Body of pancreas (tissue), 4 donors: Measurements from ENCODE around the gene LAIR2. TPM values are rescaled to one million over a fixed set of nuclear protein-coding genes. Genes with fewer than 3 reads are reported as not detected.
A peak's percentile ranks its signal among the peaks of the same experiment; 100 is the strongest.

Experiments used
- ATAC-seq: fragments of 150-250 bp; one replicate; pipeline ENCODE4 v1.9.1; 2016
- DNase-seq, 4 donors: peaks; one replicate each; pipeline ENCODE4 v3.0.0-alpha.2; 2019
- H3K27ac ChIP-seq, 4 donors: fragments of 200-600 bp; sonication (generic); 1 replicate in 3 of 4; 2 replicates in 1 of 4; pipeline versions ENCODE4 v1.5.1 to v1.6.1; 2016 to 2019; ENCODE audit warnings: mild to moderate bottlenecking in 1 of 4, mixed read lengths in 1 of 4, moderate library complexity in 1 of 4
- H3K27me3 ChIP-seq, 2 donors: fragments of 200-600 bp; sonication (generic); one replicate each; pipeline ENCODE4 v1.6.0; 2016; ENCODE audit warnings: mild to moderate bottlenecking in 1 of 2
- H3K36me3 ChIP-seq, 2 donors: fragments of 200-600 bp; sonication (generic); replicated peaks in 1 of 2; 2 replicates each; pipeline ENCODE4 v1.5.1; 2016; ENCODE audit warnings: low read depth in 2 of 2; ENCODE audit not compliant: insufficient read depth in 1 of 2
- H3K4me1 ChIP-seq: fragments of 200-600 bp; sonication (generic); one replicate; pipeline ENCODE4 v1.6.0; 2016
- H3K4me3 ChIP-seq, 2 donors: fragments of 200-600 bp; sonication (generic); 1 replicate in 1 of 2; 2 replicates in 1 of 2; pipeline ENCODE4 v1.5.1; 2016 to 2019
- H3K9me3 ChIP-seq, 3 donors: fragments of 200-600 bp; sonication (generic); 1 replicate in 2 of 3; 2 replicates in 1 of 3; pipeline ENCODE4 v1.5.1; 2016
- CTCF ChIP-seq, 7 experiments: fragments of 450-650 bp in 4 of 7; fragments of 200-600 bp in 3 of 7; sonication (generic) in 3 of 7; IDR thresholded peaks; one replicate each; pipeline ENCODE4 v1.5.1; 2016 to 2019; ENCODE audit warnings: antibody characterized with exemption in 7 of 7
- POLR2A ChIP-seq, 3 donors: fragments of 450-650 bp; IDR thresholded peaks; one replicate each; pipeline ENCODE4 v1.6.1; 2016; ENCODE audit warnings: antibody characterized with exemption in 3 of 3, mild to moderate bottlenecking in 2 of 3
- WGBS, 2 donors: methylation state at CpG; one replicate each; pipeline ENCODE4 v1.1.5; 2017; 5-methylcytosine and 5-hydroxymethylcytosine counted together
- intact Hi-C: fragments of 100-400 bp; cut with DNase I; formaldehyde crosslinking; loops from one replicate; pipeline ENCODE4 v1.15.1; 2023
- total RNA-seq, 2 donors: library from RNA; depleted of rRNA; stranded (reverse); fragments of >200 nt; gene quantifications; one replicate each; pipeline ENCODE4 v1.1.0, GENCODE V29; 2016

Gene LAIR2
- total RNA-seq, 2 donors from 2014 or later, result not detected

- TF ChIP-seq POLR2A (IDR thresholded peaks at IDR 0.05) (no peak), CTCF (IDR thresholded peaks at IDR 0.05) (no peak)
- 35 to 47% methylated on average over 8 to 14 of the region's 15 CpGs for WGBS, 2 donors
- H3K36me3 ChIP-seq, result peaks cover 15 to 22% of the 10 kb centered on the region in 2 donors
- H3K27me3 ChIP-seq, result no peaks in the 10 kb centered on the region
- H3K4me3 ChIP-seq, result no peak overlapping the region
- peak; percentile 64 to 75 (median 70) for DNase-seq
- no peaks in the 10 kb centered on the region for H3K9me3 ChIP-seq
- H3K4me1 ChIP-seq, result peaks cover 85% of the 10 kb centered on the region
- ATAC-seq, result no peak
- intact Hi-C loops, result no loop called here
- peak overlapping the region; percentile 97 to 100 (median 98) for H3K27ac ChIP-seq
Measured at GRCh38 chr19:54462047-54462654, 40.5 kb upstream of the LAIR2 start.

- intact Hi-C loops, result no loop called here
- Histone ChIP-seq H3K36me3 (peaks cover 10 to 15% of the 10 kb centered on the region in 2 donors), H3K9me3 (no peaks in the 10 kb centered on the region), H3K4me3 (peak overlapping the region in 1 of 2 donors; percentile 20), H3K27me3 (no peaks in the 10 kb centered on the region), H3K4me1 (peaks cover 87% of the 10 kb centered on the region), H3K27ac (peak overlapping the region; percentile 97 to 100 (median 98))
- DNase-seq, result peak; percentile 77 to 83 (median 82)
- 4% methylated on average over 86 of the region's 91 CpGs; no CpG with 5 or more reads in 1 of the 2 donors for WGBS, 2 donors
- TF ChIP-seq CTCF (IDR thresholded peaks at IDR 0.05), result peak in 4 of 7 experiments; percentile 31 to 46 (median 38)
- TF ChIP-seq POLR2A (IDR thresholded peaks at IDR 0.05), result peak; percentile 23 to 55 (median 52)
- peak; percentile 32 for ATAC-seq
Measured at GRCh38 chr19:54462655-54463530, 39.7 kb upstream of the LAIR2 start.

- no peaks in the 10 kb centered on the region for H3K9me3 ChIP-seq
- no peaks in the 10 kb centered on the region for H3K27me3 ChIP-seq
- DNase-seq, result peak; percentile 99 to 100 (median 100)
- H3K27ac ChIP-seq, result peak within 1 kb of the TSS; percentile 97 to 100 (median 98)
- peak; percentile 65 for ATAC-seq
- TF ChIP-seq POLR2A (IDR thresholded peaks at IDR 0.05) (peak; percentile 93 to 98 (median 97)), CTCF (IDR thresholded peaks at IDR 0.05) (no peak)
- H3K4me1 ChIP-seq, result peaks cover 87% of the 10 kb centered on the region
- H3K4me3 ChIP-seq, result peak within 1 kb of the TSS in 1 of 2 donors; percentile 20
- H3K36me3 ChIP-seq, result peaks cover 3 to 8% of the 10 kb centered on the region in 2 donors
- WGBS, 2 donors, result 1% methylated on average over 14 to 26 of the region's 41 CpGs
- intact Hi-C loops, result no loop called here
Measured at GRCh38 chr19:54463531-54464043, 39.0 kb upstream of the LAIR2 start, which contains the start of gene LENG9. TSS of gene LENG9 (minus strand) at chr19:54463778. CDS start at chr19:54463526, 252 bp downstream.

GRCh38 chr19:54464044-54464629 is 38.5 kb upstream of the LAIR2 start:
- no peaks in the 10 kb centered on the region for H3K9me3 ChIP-seq
- H3K36me3 ChIP-seq, result peaks cover 0 to 4% of the 10 kb centered on the region in 2 donors
- WGBS, 2 donors, result 0 to 1% methylated on average over 20 to 26 of the region's 26 CpGs
- no peak for TF ChIP-seq CTCF (IDR thresholded peaks at IDR 0.05)
- TF ChIP-seq POLR2A (IDR thresholded peaks at IDR 0.05), result no peak
- DNase-seq (peak; percentile 97 to 98 (median 98)), ATAC-seq (peak; percentile 57)
- H3K27me3 ChIP-seq, result no peaks in the 10 kb centered on the region
- H3K4me3 ChIP-seq, result peak overlapping the region in 1 of 2 donors; percentile 8
- intact Hi-C loops, result no loop called here
- peak overlapping the region; percentile 97 to 100 (median 98) for H3K27ac ChIP-seq
- H3K4me1 ChIP-seq, result peaks cover 87% of the 10 kb centered on the region
